Right lobe of liver (tissue), 4 donors: ENCODE data around the gene OPRM1.

ENCODE experiments used
- POLR2A ChIP-seq: fragments of 450-650 bp; IDR thresholded peaks from one replicate; pipeline ENCODE4 v1.6.1; 2017; ENCODE audit warnings: antibody characterized with exemption, mild to moderate bottlenecking
- TF ChIP-seq, protein P1 (sequence below), 4 donors: fragments of 200-600 bp in 3 of 4; fragments of 450-650 bp in 1 of 4; IDR thresholded peaks; one replicate each; pipeline versions ENCODE4 v1.5.1 to v1.8.0; 2016 to 2022; ENCODE audit warnings: antibody characterized with exemption in 4 of 4, mild to moderate bottlenecking in 2 of 4
- donor health status: DM: no; HTN: no; CAD: no.
- donor health status: DM: no; HTN: no; CAD: no.
- donor health status: DM: no; HTN: yes; CAD: no.

DNA sequence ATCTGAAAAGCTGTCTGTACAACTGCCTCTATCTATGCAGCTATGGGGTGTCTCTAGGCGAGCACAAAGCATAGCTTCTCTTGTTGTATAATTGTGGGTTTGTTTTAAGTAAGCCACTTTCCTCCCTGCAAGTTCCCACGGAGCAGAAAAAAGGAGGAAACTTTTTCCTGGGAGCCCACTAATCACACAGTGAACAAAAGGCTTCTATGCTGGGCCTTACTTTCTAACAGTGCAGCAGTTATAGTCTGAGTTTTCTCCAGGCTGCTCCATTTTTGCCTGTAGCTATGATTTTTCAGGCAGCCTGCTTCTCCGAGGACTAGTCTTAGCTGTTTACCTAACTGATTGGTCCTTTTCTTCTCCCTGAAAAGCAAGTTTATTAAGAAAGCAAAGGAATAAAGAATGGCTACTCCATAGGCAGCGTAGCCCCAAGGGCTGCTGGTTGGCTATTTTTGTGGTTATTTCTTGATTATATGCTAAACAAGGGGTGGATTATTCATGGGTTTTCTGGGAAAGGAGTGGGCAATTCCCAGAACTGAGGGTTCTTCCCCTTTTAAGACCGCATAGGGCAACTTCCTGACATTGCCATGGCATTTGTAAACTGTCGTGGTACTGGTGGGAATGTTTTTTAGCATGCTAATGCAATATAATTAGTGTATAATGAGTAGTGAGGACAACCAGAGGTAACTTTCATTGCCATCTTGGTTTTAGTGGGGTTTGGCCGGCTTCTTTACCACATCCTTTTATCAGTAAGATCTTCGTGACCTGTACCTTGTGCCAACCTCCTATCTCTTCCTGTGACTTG is 84.3 kb downstream of the OPRM1 start:
- TF ChIP-seq, protein P1, sequence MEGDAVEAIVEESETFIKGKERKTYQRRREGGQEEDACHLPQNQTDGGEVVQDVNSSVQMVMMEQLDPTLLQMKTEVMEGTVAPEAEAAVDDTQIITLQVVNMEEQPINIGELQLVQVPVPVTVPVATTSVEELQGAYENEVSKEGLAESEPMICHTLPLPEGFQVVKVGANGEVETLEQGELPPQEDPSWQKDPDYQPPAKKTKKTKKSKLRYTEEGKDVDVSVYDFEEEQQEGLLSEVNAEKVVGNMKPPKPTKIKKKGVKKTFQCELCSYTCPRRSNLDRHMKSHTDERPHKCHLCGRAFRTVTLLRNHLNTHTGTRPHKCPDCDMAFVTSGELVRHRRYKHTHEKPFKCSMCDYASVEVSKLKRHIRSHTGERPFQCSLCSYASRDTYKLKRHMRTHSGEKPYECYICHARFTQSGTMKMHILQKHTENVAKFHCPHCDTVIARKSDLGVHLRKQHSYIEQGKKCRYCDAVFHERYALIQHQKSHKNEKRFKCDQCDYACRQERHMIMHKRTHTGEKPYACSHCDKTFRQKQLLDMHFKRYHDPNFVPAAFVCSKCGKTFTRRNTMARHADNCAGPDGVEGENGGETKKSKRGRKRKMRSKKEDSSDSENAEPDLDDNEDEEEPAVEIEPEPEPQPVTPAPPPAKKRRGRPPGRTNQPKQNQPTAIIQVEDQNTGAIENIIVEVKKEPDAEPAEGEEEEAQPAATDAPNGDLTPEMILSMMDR (IDR thresholded peaks at IDR 0.05) = no peak
- no peak for TF ChIP-seq POLR2A
